GM12878 (cell line): ENCODE results near the gene NPHS1. TPM values are rescaled to one million over a fixed set of nuclear protein-coding genes. Genes with fewer than 3 reads are reported as not detected.

ENCODE experiments used
- ATAC-seq: fragments of 200-7000 bp; cut with Tn5 transposase; 3 replicates; pipeline ENCODE4 v1.9.1; 2020; ENCODE audit warnings: mild to moderate bottlenecking, moderate library complexity
- BruUV-seq: library from RNA; stranded (reverse); fragments of 400-500 nt; replicated peaks from 2 replicates; lab custom pipeline; 2021; lab: Mats Ljungman, UMichigan
- CTCF ChIA-PET: fragments of 300-600 bp; sonication (Branson Sonifier 250); formaldehyde crosslinking; extraction: SDS; loops from one replicate; lab custom pipeline; 2021; ENCODE audit warnings: inconsistent platforms; lab: Yijun Ruan, JAX
- POLR2A ChIA-PET: fragments of 350-600 bp; formaldehyde crosslinking; extraction: SDS; loops from one replicate; lab custom pipeline; 2021; ENCODE audit warnings: inconsistent platforms; lab: Charles Lee
- RAD21 ChIA-PET: fragments of 300-600 bp; sonication (Branson Sonifier 250); formaldehyde crosslinking; loops from one replicate; lab custom pipeline; 2023; ENCODE audit warnings: antibody characterized with exemption; ENCODE audit not compliant: unreplicated experiment; lab: Charles Lee
- SMC1A ChIA-PET: fragments of 300-600 bp; sonication (Branson Sonifier 250); formaldehyde crosslinking; loops from one replicate; lab custom pipeline; 2023; ENCODE audit not compliant: unreplicated experiment, uncharacterized antibody; lab: Charles Lee
- DNase-seq: peaks from one replicate; pipeline ENCODE4 v3.0.0-alpha.2; 2011; ENCODE audit warnings: low read depth, low spot score
- FAIRE-seq: peaks from 3 replicates; lab custom pipeline; 2011; peaks lifted over from hg19 to GRCh38; lab: Jason Lieb, UNC
- H2AFZ ChIP-seq: 2 replicates; pipeline ENCODE4 v1.6.0; 2011; ENCODE audit warnings: low read depth, low read length, control low read depth; ENCODE audit not compliant: control insufficient read depth
- H3K27ac ChIP-seq: 2 replicates; pipeline ENCODE4 v1.5.1; 2011; ENCODE audit warnings: control low read depth; ENCODE audit not compliant: control insufficient read depth, insufficient read depth
- H3K27me3 ChIP-seq, 2 experiments: replicated peaks in 1 of 2; 2 replicates each; pipeline versions ENCODE4 v1.6.0 to v1.6.1; 2011; ENCODE audit warnings: low read length in 1 of 2; ENCODE audit not compliant: control insufficient read depth in 2 of 2, insufficient read depth in 2 of 2
- H3K36me3 ChIP-seq, 2 experiments: 2 replicates each; pipeline ENCODE4 v1.5.1; 2011; ENCODE audit warnings: low read length in 1 of 2; ENCODE audit not compliant: control insufficient read depth in 2 of 2, insufficient read depth in 2 of 2
- H3K4me1 ChIP-seq: 2 replicates; pipeline ENCODE4 v1.6.1; 2011; ENCODE audit warnings: mild to moderate bottlenecking, low read length, moderate library complexity, mixed read lengths; ENCODE audit not compliant: control insufficient read depth, insufficient read depth
- H3K4me2 ChIP-seq: 2 replicates; pipeline ENCODE4 v1.6.0; 2011; ENCODE audit warnings: control low read depth; ENCODE audit not compliant: control insufficient read depth, insufficient read depth
- H3K4me3 ChIP-seq: fragments of 200-600 bp; sonication (generic); 2 replicates; pipeline ENCODE4 v1.5.1; 2016
- H3K79me2 ChIP-seq: 2 replicates; pipeline ENCODE4 v1.6.0; 2011; ENCODE audit warnings: low read length; ENCODE audit not compliant: control insufficient read depth, insufficient read depth
- H3K9ac ChIP-seq: 2 replicates; pipeline ENCODE4 v1.8.0; 2011; ENCODE audit warnings: low read length, control low read depth, mixed read lengths; ENCODE audit not compliant: control insufficient read depth, insufficient read depth
- H3K9me3 ChIP-seq: replicated peaks from 3 replicates; pipeline ENCODE4 v1.5.1; 2011; ENCODE audit warnings: mild to moderate bottlenecking, low read length; ENCODE audit not compliant: control insufficient read depth, insufficient read depth
- H4K20me1 ChIP-seq: 2 replicates; pipeline ENCODE4 v1.6.0; 2011; ENCODE audit not compliant: control insufficient read depth, insufficient read depth
- CBX3 ChIP-seq: fragments of 200-600 bp; sonication (generic); IDR thresholded peaks from 2 replicates; pipeline ENCODE4 v1.6.1; 2016; ENCODE audit warnings: low read depth, borderline replicate concordance
- ETV6 ChIP-seq, 2 experiments: fragments of 450-650 bp in 1 of 2; IDR thresholded peaks in 1 of 2; conservative IDR thresholded peaks in 1 of 2; 2 replicates each; pipeline ENCODE4 v1.6.1; 2014; ENCODE audit warnings: antibody characterized with exemption in 1 of 2, borderline replicate concordance in 1 of 2, low read depth in 1 of 2, mild to moderate bottlenecking in 1 of 2, moderate library complexity in 1 of 2
- EZH2 ChIP-seq: IDR thresholded peaks from 2 replicates; pipeline ENCODE4 v1.6.1; 2012; ENCODE audit warnings: low read depth, mild to moderate bottlenecking, control low read depth, inconsistent platforms, low read length, borderline replicate concordance; ENCODE audit not compliant: control insufficient read depth
- HCFC1 ChIP-seq: fragments of 150-350 bp; IDR thresholded peaks from 2 replicates; pipeline ENCODE4 v1.6.1; 2014; ENCODE audit warnings: low read length
- RCOR1 ChIP-seq: conservative IDR thresholded peaks from 2 replicates; pipeline ENCODE4 v1.6.1; 2012; ENCODE audit warnings: low read depth, low read length, improper control_type of control experiment
- ZBTB4 ChIP-seq: fragments of 450-650 bp; formaldehyde crosslinking; IDR thresholded peaks from 2 replicates; pipeline ENCODE4 v1.4.0; 2022; ENCODE audit warnings: mild to moderate bottlenecking, moderate library complexity
- ZBTB40 ChIP-seq: fragments of 450-650 bp; IDR thresholded peaks from 2 replicates; pipeline ENCODE4 v1.6.1; 2016; ENCODE audit warnings: mild to moderate bottlenecking, moderate library complexity, borderline replicate concordance
- WGBS: methylation state at CpG from one replicate; pipeline ENCODE4 v1.1.6; 2016; ENCODE audit warnings: low lambda C conversion rate; ENCODE audit not compliant: insufficient replicate concordance, insufficient coverage; ENCODE audit errors: missing lambda C conversion rate; 5-methylcytosine and 5-hydroxymethylcytosine counted together
- in situ Hi-C: fragments of 300-500 bp; cut with MboI; formaldehyde crosslinking; loops from 9 replicates; pipeline ENCODE4 v1.14.3; 2018; ENCODE audit warnings: mixed read lengths
- intact Hi-C: fragments of 100-400 bp; cut with micrococcal nuclease; formaldehyde crosslinking; loops from one replicate; pipeline ENCODE4 v1.14.2; 2022; ENCODE audit not compliant: unreplicated experiment
- polyA plus RNA-seq, 11 experiments: library from polyadenylated mRNA; depleted of rRNA in 4 of 11; unstranded in 6 of 11; stranded (reverse) in 5 of 11; fragments of >200 nt; fragmentation: Nextera tagmentation in 4 of 11; fragmentation: Illumina TruSeq in 1 of 11; extraction: Ambion mirVana in 4 of 11; extraction: Trizol in 1 of 11; gene quantifications; 1 replicate in 1 of 11; 2 replicates in 10 of 11; pipeline versions ENCODE4 v1.2.1 to v1.2.3, GENCODE V29; 2011 to 2016; ENCODE audit warnings: inconsistent platforms in 2 of 11, missing spikeins in 2 of 11, low read depth in 1 of 11
- total RNA-seq, 4 experiments: library from RNA; depleted of rRNA in 3 of 4; stranded (reverse); fragments of >200 nt in 3 of 4; fragmentation: Illumina TruSeq in 1 of 4; extraction: Trizol in 1 of 4; gene quantifications; 2 replicates each; pipeline versions ENCODE4 v1.2.1 to v1.2.3, GENCODE V29; 2013 to 2021

NPHS1 gene
- total and polyA plus RNA-seq, 10 of the 15 experiments (the other 5 are each of a cell fraction or from before 2014, with no cell fraction given), result not detected

GRCh38 chr19:35832054-35832453 is 20.2 kb downstream of the NPHS1 start (continued):
- TF ChIP-seq ETV6 (conservative IDR thresholded peaks at IDR 0.05 in 1 of 2, IDR thresholded peaks at IDR 0.05 in 1 of 2; ENCODE audit: borderline replicate concordance in 1 of 2, low read depth in 1 of 2) (no peak), ZBTB4 (CRISPR knock-in tag) (no peak)

GRCh38 chr19:35830986-35831385 is 21.3 kb downstream of the NPHS1 start:
- FAIRE-seq, result no peak
- ChIA-PET SMC1A (no interaction called here), POLR2A (no interaction called here), CTCF (interaction anchor here (0.8 kb wide), 1 partner anchor 14 kb away, joined by 3 read pairs; no protein-coding TSS in a partner anchor), RAD21 (no interaction called here)
- Histone ChIP-seq H3K79me2 (no peaks in the 10 kb centered on the region), H3K4me2 (no peak overlapping the region), H3K36me3 (no peaks in the 10 kb centered on the region), H3K9ac (no peak overlapping the region), H3K4me1 (no peaks in the 10 kb centered on the region), H2AFZ (no peak overlapping the region), H3K9me3 (no peaks in the 10 kb centered on the region), H4K20me1 (no peaks in the 10 kb centered on the region; the same call in 1 of the 2 replicates), H3K4me3 (no peak overlapping the region), H3K27me3 (no peaks in the 10 kb centered on the region; a peak in 2 of 4 replicates), H3K27ac (no peak overlapping the region)
- no peak for ATAC-seq
- intact Hi-C loops, result no loop called here
- TF ChIP-seq EZH2, result no peak
- no peak for TF ChIP-seq RCOR1
- no peak for TF ChIP-seq CBX3
- no peak for TF ChIP-seq HCFC1
- no peak for TF ChIP-seq ZBTB40
- in situ Hi-C loops, result no loop called here
- no peak for DNase-seq
- BruUV-seq, result no TSS peak
- WGBS, result 41% methylated on average over 18 of the region's 18 CpGs
